Transverse colon (tissue), 4 donors: ENCODE results near the gene ZDHHC14. TPM values are rescaled to one million over a fixed set of nuclear protein-coding genes. Genes with fewer than 3 reads are reported as not detected.

Experiments
- DNase-seq: peaks from one replicate; pipeline ENCODE4 v3.0.0-alpha.2; 2019
- H3K27ac ChIP-seq, 4 donors: fragments of 200-600 bp; sonication (generic); 2 replicates each; pipeline ENCODE4 v1.5.1; 2016 to 2018; ENCODE audit warnings: inconsistent platforms in 4 of 4
- H3K27me3 ChIP-seq: fragments of 200-600 bp; sonication (generic); 2 replicates; pipeline ENCODE4 v1.5.1; 2017; ENCODE audit warnings: inconsistent platforms
- H3K36me3 ChIP-seq, 4 donors: fragments of 200-600 bp; sonication (generic); 2 replicates each; pipeline ENCODE4 v1.5.1; 2017 to 2019; ENCODE audit warnings: inconsistent platforms in 4 of 4
- H3K4me1 ChIP-seq, 4 donors: fragments of 200-600 bp; sonication (generic); 2 replicates each; pipeline ENCODE4 v1.5.1; 2017 to 2020; ENCODE audit warnings: inconsistent platforms in 4 of 4
- H3K4me3 ChIP-seq, 4 donors: fragments of 200-600 bp; sonication (generic); 1 replicate in 1 of 4; 2 replicates in 3 of 4; pipeline versions ENCODE4 v1.5.1 to v1.6.1; 2017 to 2019; ENCODE audit warnings: inconsistent platforms in 4 of 4
- H3K9me3 ChIP-seq, 2 donors: fragments of 200-600 bp; sonication (generic); 2 replicates each; pipeline ENCODE4 v1.5.1; 2017 to 2019; ENCODE audit warnings: inconsistent platforms in 2 of 2
- CTCF ChIP-seq, 5 experiments: fragments of 200-600 bp in 3 of 5; fragments of 450-650 bp in 2 of 5; sonication (generic) in 3 of 5; IDR thresholded peaks; 1 replicate in 2 of 5; 2 replicates in 3 of 5; pipeline ENCODE4 v1.5.1; 2016 to 2017; ENCODE audit warnings: antibody characterized with exemption in 5 of 5, inconsistent platforms in 3 of 5, mild to moderate bottlenecking in 2 of 5, moderate library complexity in 1 of 5
- EP300 ChIP-seq: sonication (generic); formaldehyde crosslinking; IDR thresholded peaks from one replicate; pipeline ENCODE4 v1.6.1; 2017; ENCODE audit warnings: antibody characterized with exemption, low read depth
- POLR2A ChIP-seq: fragments of 450-650 bp; IDR thresholded peaks from one replicate; pipeline ENCODE4 v1.6.1; 2016; ENCODE audit warnings: antibody characterized with exemption, mild to moderate bottlenecking, moderate library complexity
- POLR2AphosphoS5 ChIP-seq, 3 donors: sonication (generic); formaldehyde crosslinking; IDR thresholded peaks; one replicate each; pipeline ENCODE4 v1.6.1; 2016; ENCODE audit warnings: antibody characterized with exemption in 3 of 3
- WGBS, 2 donors: methylation state at CpG; one replicate each; pipeline ENCODE4 v1.1.5; 2018; ENCODE audit warnings: low coverage in 1 of 2; 5-methylcytosine and 5-hydroxymethylcytosine counted together
- in situ Hi-C, 4 donors: fragments of 200-750 bp; cut with MboI; loops; one replicate each; pipeline versions ENCODE4 v1.15.0 to v1.15.1; 2017; ENCODE audit warnings: low sequenced_read_pairs in 3 of 4, low pct_ligation_motif_present in 1 of 4, low pct_unique_long_range_greater_than_20kb in 1 of 4
- intact Hi-C: fragments of 100-400 bp; cut with DNase I; formaldehyde crosslinking; loops from one replicate; pipeline ENCODE4 v1.15.1; 2023; ENCODE audit warnings: low total_unique reads
- total RNA-seq, 4 donors: library from RNA; depleted of rRNA; stranded (reverse); fragments of >200 nt; gene quantifications; one replicate each; pipeline ENCODE4 v1.1.0, GENCODE V29; 2016

Gene ZDHHC14
- total RNA-seq, 4 donors from 2014 or later = 10.2 to 16.5 (median 12.5) TPM

GRCh38 chr6:157487110-157487773, 106.3 kb downstream of the ZDHHC14 start:
- Histone ChIP-seq H3K27me3 (no peaks in the 10 kb centered on the region), H3K36me3 (no peaks in the 10 kb centered on the region), H3K4me3 (no peak overlapping the region), H3K27ac (no peak overlapping the region), H3K4me1 (peaks cover 0 to 5% (median 0%) of the 10 kb centered on the region in 4 donors), H3K9me3 (no peaks in the 10 kb centered on the region)
- intact Hi-C loops (no loop called here), in situ Hi-C loops (no loop called here)
- DNase-seq = no peak
- TF ChIP-seq EP300 (no peak), POLR2AphosphoS5 (IDR thresholded peaks at IDR 0.05) (no peak), CTCF (IDR thresholded peaks at IDR 0.05) (no peak), POLR2A (no peak)
- WGBS, 2 donors = 86% methylated on average over 8 of the region's 8 CpGs; no CpG with 5 or more reads in 1 of the 2 donors

- no peak for TF ChIP-seq CTCF (IDR thresholded peaks at IDR 0.05)
- no peak for TF ChIP-seq EP300
- TF ChIP-seq POLR2AphosphoS5 (IDR thresholded peaks at IDR 0.05) = no peak
- no peak for TF ChIP-seq POLR2A
- Histone ChIP-seq H3K9me3 (no peaks in the 10 kb centered on the region), H3K27ac (no peak overlapping the region), H3K27me3 (no peaks in the 10 kb centered on the region), H3K36me3 (no peaks in the 10 kb centered on the region), H3K4me3 (no peak overlapping the region), H3K4me1 (peaks cover 0 to 5% (median 0%) of the 10 kb centered on the region in 4 donors)
- WGBS, 2 donors = 68% methylated on average over 10 of the region's 10 CpGs; no CpG with 5 or more reads in 1 of the 2 donors
- in situ Hi-C loops (no loop called here), intact Hi-C loops (no loop called here)
- no peak for DNase-seq
These were observed 107.1 kb downstream of the ZDHHC14 start for GRCh38 chr6:157488058-157488457.

- 55 to 62% methylated on average over 5 to 12 of the region's 12 CpGs for WGBS, 2 donors
- in situ Hi-C loops (no loop called here), intact Hi-C loops (no loop called here)
- Histone ChIP-seq H3K27ac (no peak overlapping the region), H3K4me3 (no peak overlapping the region), H3K9me3 (no peaks in the 10 kb centered on the region), H3K36me3 (no peaks in the 10 kb centered on the region), H3K27me3 (no peaks in the 10 kb centered on the region), H3K4me1 (peaks cover 0 to 5% (median 0%) of the 10 kb centered on the region in 4 donors)
- no peak for TF ChIP-seq CTCF (IDR thresholded peaks at IDR 0.05)
- TF ChIP-seq EP300 = no peak
- TF ChIP-seq POLR2AphosphoS5 (IDR thresholded peaks at IDR 0.05) = no peak
- TF ChIP-seq POLR2A = no peak
- no peak for DNase-seq
These were observed 107.7 kb downstream of the ZDHHC14 start for GRCh38 chr6:157488716-157489118.

GRCh38 chr6:157490611-157491269, 109.8 kb downstream of the ZDHHC14 start:
- intact Hi-C loops (no loop called here), in situ Hi-C loops (no loop called here)
- Histone ChIP-seq H3K36me3 (no peaks in the 10 kb centered on the region), H3K4me3 (no peak overlapping the region), H3K4me1 (peaks cover 0 to 5% (median 0%) of the 10 kb centered on the region in 4 donors), H3K27ac (no peak overlapping the region), H3K27me3 (no peaks in the 10 kb centered on the region), H3K9me3 (no peaks in the 10 kb centered on the region)
- 95 to 100% methylated on average over 3 to 16 of the region's 16 CpGs for WGBS, 2 donors
- DNase-seq = no peak
- TF ChIP-seq EP300 (no peak), POLR2A (no peak), POLR2AphosphoS5 (IDR thresholded peaks at IDR 0.05) (no peak), CTCF (IDR thresholded peaks at IDR 0.05) (no peak)
